Smooth muscle cell (in vitro differentiated cells): Measurements from ENCODE around the gene APOBEC3H. TPM values are rescaled to one million over a fixed set of nuclear protein-coding genes. Genes with fewer than 3 reads are reported as not detected.
"Not testable (repeated sequence)": the region's sequence is repeated elsewhere in the genome, so short reads cannot be mapped to it uniquely, and the experiment has no call there.

Experiments used
- DNase-seq: peaks from one replicate; lab custom pipeline; 2025; ENCODE audit not compliant: unreplicated experiment; lab: John Stamatoyannopoulos, UW
- H2AFZ ChIP-seq: fragments of 200-600 bp; sonication (generic); 2 replicates; pipeline ENCODE4 v1.6.0; 2016; ENCODE audit warnings: antibody characterized with exemption, low read depth, mild to moderate bottlenecking
- H3F3A ChIP-seq: fragments of 200-600 bp; sonication (generic); 2 replicates; pipeline ENCODE4 v1.6.0; 2017; ENCODE audit warnings: antibody characterized with exemption, low read depth
- H3K27ac ChIP-seq: fragments of 200-600 bp; sonication (generic); 2 replicates; pipeline ENCODE4 v1.5.1; 2016; ENCODE audit warnings: low read depth, mild to moderate bottlenecking
- H3K27me3 ChIP-seq: fragments of 200-600 bp; sonication (generic); 2 replicates; pipeline ENCODE4 v1.6.1; 2016; ENCODE audit warnings: low read depth, mild to moderate bottlenecking
- H3K36me3 ChIP-seq: fragments of 200-600 bp; sonication (generic); 2 replicates; pipeline ENCODE4 v1.5.1; 2016; ENCODE audit warnings: low read depth
- H3K4me1 ChIP-seq: fragments of 200-600 bp; sonication (generic); 2 replicates; pipeline ENCODE4 v1.5.1; 2016; ENCODE audit warnings: low read depth
- H3K4me2 ChIP-seq: fragments of 200-600 bp; sonication (generic); 2 replicates; pipeline ENCODE4 v1.6.0; 2016; ENCODE audit warnings: mild to moderate bottlenecking
- H3K4me3 ChIP-seq: fragments of 200-600 bp; sonication (generic); 2 replicates; pipeline ENCODE4 v1.5.1; 2016; ENCODE audit warnings: mild to moderate bottlenecking
- H3K79me2 ChIP-seq: fragments of 200-600 bp; sonication (generic); 2 replicates; pipeline ENCODE4 v1.6.0; 2016; ENCODE audit warnings: low read depth, mild to moderate bottlenecking
- H3K9ac ChIP-seq: fragments of 200-600 bp; sonication (generic); 2 replicates; pipeline ENCODE4 v1.6.0; 2016; ENCODE audit warnings: low read depth
- H3K9me3 ChIP-seq: fragments of 200-600 bp; sonication (generic); replicated peaks from 2 replicates; pipeline ENCODE4 v1.5.1; 2016; ENCODE audit warnings: low read depth
- H4K20me1 ChIP-seq: fragments of 200-600 bp; sonication (generic); 2 replicates; pipeline ENCODE4 v1.6.0; 2016; ENCODE audit warnings: low read depth
- CTCF ChIP-seq: fragments of 200-600 bp; sonication (generic); IDR thresholded peaks from 2 replicates; pipeline ENCODE4 v1.5.1; 2017; ENCODE audit warnings: borderline replicate concordance, mild to moderate bottlenecking, antibody characterized with exemption; ENCODE audit not compliant: insufficient read depth, poor library complexity, severe bottlenecking
- WGBS: methylation state at CpG from one replicate; pipeline ENCODE4 v1.1.7; 2016; ENCODE audit warnings: low lambda C conversion rate; 5-methylcytosine and 5-hydroxymethylcytosine counted together
- polyA plus RNA-seq: library from polyadenylated mRNA; unstranded; fragments of >200 nt; fragmentation: Nextera tagmentation; extraction: Ambion mirVana; gene quantifications from 2 replicates; pipeline ENCODE4 v1.2.1, GENCODE V29; 2016
- total RNA-seq: library from RNA; depleted of rRNA; stranded (reverse); fragments of >200 nt; gene quantifications from 2 replicates; pipeline ENCODE4 v1.2.3, GENCODE V29; 2014

The APOBEC3H gene
- total RNA-seq = 0.31 TPM in 1 of 2 replicates, not detected in the other
- polyA plus RNA-seq = 0.57 and 1.5 TPM in 2 replicates

GRCh38 chr22:39097098-39098020 is at the start of gene APOBEC3H:
TSS of gene APOBEC3H (plus strand) at chr22:39097244. CDS start at chr22:39100279, 3,035 bp downstream.
- Histone ChIP-seq H3K27me3 (no peaks in the 10 kb centered on the region), H3K4me3 (no peak within 1 kb of the TSS), H3K79me2 (no peaks in the 10 kb centered on the region), H3K27ac (peak within 1 kb of the TSS; percentile 35), H3K9me3 (no peaks in the 10 kb centered on the region), H3K36me3 (no peaks in the 10 kb centered on the region), H3F3A (no peaks in the 10 kb centered on the region), H2AFZ (peak within 1 kb of the TSS; percentile 89), H3K9ac (no peak within 1 kb of the TSS), H3K4me1 (peaks cover 13% of the 10 kb centered on the region), H4K20me1 (no peaks in the 10 kb centered on the region), H3K4me2 (peak within 1 kb of the TSS; percentile 51)
- no peak for DNase-seq
- no peak for TF ChIP-seq CTCF
- WGBS = 81% methylated on average over 9 of the region's 9 CpGs

GRCh38 chr22:39049486-39049885 is 47.6 kb upstream of the APOBEC3H start:
- not testable (repeated sequence) for H3K36me3 ChIP-seq, H3K4me1 ChIP-seq, H3K27ac ChIP-seq, H2AFZ ChIP-seq, H3K9ac ChIP-seq, DNase-seq, H3K79me2 ChIP-seq, H3K27me3 ChIP-seq, H3K9me3 ChIP-seq, H3K4me3 ChIP-seq, H4K20me1 ChIP-seq, H3F3A ChIP-seq, H3K4me2 ChIP-seq
- WGBS = 95% methylated on average over 7 of the region's 7 CpGs

- H3K9me3 ChIP-seq, H3F3A ChIP-seq, H3K4me3 ChIP-seq, H4K20me1 ChIP-seq, H3K9ac ChIP-seq, H3K27ac ChIP-seq, H3K27me3 ChIP-seq, H3K4me2 ChIP-seq, H2AFZ ChIP-seq, H3K4me1 ChIP-seq, H3K36me3 ChIP-seq, DNase-seq, H3K79me2 ChIP-seq: not testable (repeated sequence)
- 85% methylated on average over 13 of the region's 18 CpGs for WGBS
These were observed 45.1 kb upstream of the APOBEC3H start for GRCh38 chr22:39051844-39052495.

- Histone ChIP-seq H4K20me1 (no peaks in the 10 kb centered on the region), H3K27ac (no peak overlapping the region), H3K27me3 (no peaks in the 10 kb centered on the region), H3F3A (no peaks in the 10 kb centered on the region), H2AFZ (no peak overlapping the region), H3K36me3 (no peaks in the 10 kb centered on the region), H3K4me2 (no peak overlapping the region), H3K4me3 (no peak overlapping the region), H3K9me3 (no peaks in the 10 kb centered on the region), H3K4me1 (no peaks in the 10 kb centered on the region), H3K79me2 (no peaks in the 10 kb centered on the region), H3K9ac (no peak overlapping the region)
- no peak for TF ChIP-seq CTCF
- 96% methylated on average over 11 of the region's 11 CpGs for WGBS
- no peak for DNase-seq
These were observed 41.4 kb upstream of the APOBEC3H start for GRCh38 chr22:39055658-39056057.

- H3F3A ChIP-seq, H4K20me1 ChIP-seq, H3K4me3 ChIP-seq, H3K4me2 ChIP-seq, DNase-seq, H2AFZ ChIP-seq, H3K9me3 ChIP-seq, H3K27ac ChIP-seq, H3K4me1 ChIP-seq, H3K79me2 ChIP-seq, H3K9ac ChIP-seq, H3K36me3 ChIP-seq, H3K27me3 ChIP-seq: not testable (repeated sequence)
- 71% methylated on average over 6 of the region's 6 CpGs for WGBS
These were observed 35.8 kb upstream of the APOBEC3H start for GRCh38 chr22:39061290-39061689.

- not testable (repeated sequence) for H3K79me2 ChIP-seq, DNase-seq, H2AFZ ChIP-seq, H3K36me3 ChIP-seq, H3K9me3 ChIP-seq, H3K4me2 ChIP-seq, H3K27me3 ChIP-seq, H4K20me1 ChIP-seq, H3K4me1 ChIP-seq, H3K9ac ChIP-seq, H3K27ac ChIP-seq, H3K4me3 ChIP-seq, H3F3A ChIP-seq
- 63% methylated on average over 10 of the region's 10 CpGs for WGBS
These were observed 35.1 kb upstream of the APOBEC3H start for GRCh38 chr22:39061951-39062350.

GRCh38 chr22:39063904-39064303 is 33.1 kb upstream of the APOBEC3H start:
- H3F3A ChIP-seq, H3K36me3 ChIP-seq, H3K27ac ChIP-seq, H3K4me1 ChIP-seq, H2AFZ ChIP-seq, H3K9ac ChIP-seq, DNase-seq, H3K27me3 ChIP-seq, H4K20me1 ChIP-seq, H3K79me2 ChIP-seq, H3K4me3 ChIP-seq, H3K4me2 ChIP-seq, H3K9me3 ChIP-seq: not testable (repeated sequence)
- 95% methylated on average over 8 of the region's 8 CpGs for WGBS
